HG03039 (cell line): ENCODE measurements around the gene TGFB2.

Experiments
- ATAC-seq: cut with Tn5 transposase; IDR thresholded peaks from one replicate; pipeline ENCODE4 v1.9.1; 2021; ENCODE audit warnings: mild to moderate bottlenecking, moderate library complexity; ENCODE audit not compliant: unreplicated experiment

The TGFB2 gene

GRCh38 chr1:218382261-218382660 is 37.1 kb downstream of the TGFB2 start:
- ATAC-seq: no peak

GRCh38 chr1:218383051-218383450 is 37.9 kb downstream of the TGFB2 start:
- ATAC-seq: no peak

- ATAC-seq: no peak
Measured at GRCh38 chr1:218383681-218384080, 38.5 kb downstream of the TGFB2 start.

- no peak for ATAC-seq
Measured at GRCh38 chr1:218384581-218384993, 39.5 kb downstream of the TGFB2 start.

- no peak for ATAC-seq
Measured at GRCh38 chr1:218388591-218388990, 43.5 kb downstream of the TGFB2 start.

GRCh38 chr1:218390618-218391017 is 45.5 kb downstream of the TGFB2 start:
- no peak for ATAC-seq

GRCh38 chr1:218392780-218393179 is 47.6 kb downstream of the TGFB2 start:
- ATAC-seq: no peak

- no peak for ATAC-seq
Measured at GRCh38 chr1:218394416-218394815, 49.3 kb downstream of the TGFB2 start.

- no peak for ATAC-seq
Measured at GRCh38 chr1:218394989-218395388, 49.9 kb downstream of the TGFB2 start.

- no peak for ATAC-seq
Measured at GRCh38 chr1:218395916-218396315, 50.8 kb downstream of the TGFB2 start.

GRCh38 chr1:218397752-218398339 is 52.7 kb downstream of the TGFB2 start:
- no peak for ATAC-seq

- ATAC-seq: no peak
Measured at GRCh38 chr1:218400624-218401023, 55.5 kb downstream of the TGFB2 start.

- ATAC-seq: no peak
Measured at GRCh38 chr1:218401441-218401997, 56.4 kb downstream of the TGFB2 start.

- no peak for ATAC-seq
Measured at GRCh38 chr1:218401998-218402785, 57.1 kb downstream of the TGFB2 start.

- no peak for ATAC-seq
Measured at GRCh38 chr1:218402786-218403120, 57.6 kb downstream of the TGFB2 start.

- ATAC-seq: no peak
Measured at GRCh38 chr1:218403300-218403699, 58.2 kb downstream of the TGFB2 start.

- ATAC-seq: no peak
Measured at GRCh38 chr1:218407630-218408029, 62.5 kb downstream of the TGFB2 start.

- ATAC-seq: no peak
Measured at GRCh38 chr1:218408135-218408534, 63.0 kb downstream of the TGFB2 start.

- ATAC-seq: no peak
Measured at GRCh38 chr1:218408942-218409341, 63.8 kb downstream of the TGFB2 start.

- ATAC-seq: no peak
Measured at GRCh38 chr1:218409946-218410510, 64.9 kb downstream of the TGFB2 start.

- no peak for ATAC-seq
Measured at GRCh38 chr1:218411101-218411500, 66.0 kb downstream of the TGFB2 start.

- no peak for ATAC-seq
Measured at GRCh38 chr1:218412171-218412570, 67.0 kb downstream of the TGFB2 start.
